IPS-18c (cell line): Measurements from ENCODE around the gene NIM1K.
"Not testable (repeated sequence)": the region's sequence is repeated elsewhere in the genome, so short reads cannot be mapped to it uniquely, and the experiment has no call there.

Source experiments
- H3K4me3 ChIP-seq: 2 replicates; pipeline ENCODE4 v1.7.0; 2013; ENCODE audit warnings: low read depth, mild to moderate bottlenecking, low read length, moderate library complexity; ENCODE audit not compliant: insufficient read depth
- H3K9me3 ChIP-seq: one replicate; pipeline ENCODE4 v1.6.1; 2013; ENCODE audit warnings: mild to moderate bottlenecking, low read length, moderate library complexity; ENCODE audit not compliant: control insufficient read depth, insufficient read depth

NIM1K gene

DNA sequence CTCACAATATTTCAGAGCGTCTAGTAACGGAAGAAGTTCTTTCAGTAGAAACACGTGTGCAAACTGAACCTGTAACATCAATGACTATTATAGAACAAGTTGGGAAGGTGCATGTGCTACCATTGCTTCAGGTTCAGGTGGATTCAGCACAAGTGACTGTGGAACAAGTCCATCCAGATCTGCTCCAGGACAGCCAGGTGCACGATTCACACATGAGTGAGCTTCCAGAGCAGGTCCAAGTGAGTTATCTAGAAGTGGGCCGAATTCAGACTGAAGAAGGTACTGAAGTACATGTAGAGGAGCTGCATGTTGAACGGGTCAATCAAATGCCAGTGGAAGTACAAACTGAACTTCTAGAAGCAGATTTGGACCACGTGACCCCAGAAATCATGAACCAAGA, 17.4 kb upstream of the NIM1K start:
- H3K4me3 ChIP-seq: no peak overlapping the region

DNA sequence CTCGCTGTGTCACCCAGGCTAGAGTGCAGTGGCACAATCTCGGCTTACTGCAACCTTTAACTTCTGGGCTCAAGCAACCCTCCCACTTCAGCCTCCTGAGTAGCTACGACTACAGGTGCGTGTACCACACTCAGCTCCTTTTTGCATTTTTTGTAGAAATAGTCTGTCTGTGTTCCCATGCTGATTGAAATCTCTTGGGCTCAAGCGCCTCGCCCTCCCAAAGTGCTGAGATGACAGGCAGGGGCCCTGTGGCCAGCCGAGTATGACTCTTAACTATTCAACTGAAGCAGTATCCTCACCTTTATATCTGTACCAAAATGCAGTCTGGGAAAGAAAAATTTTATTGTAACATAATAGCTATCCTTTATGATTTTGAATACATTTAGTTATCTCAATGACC, 12.2 kb upstream of the NIM1K start:
- no peaks in the 10 kb centered on the region for H3K9me3 ChIP-seq
- H3K4me3 ChIP-seq: no peak overlapping the region

More for the DNA sequence above, 17.4 kb upstream of the NIM1K start:
- H3K9me3 ChIP-seq: no peaks in the 10 kb centered on the region

DNA sequence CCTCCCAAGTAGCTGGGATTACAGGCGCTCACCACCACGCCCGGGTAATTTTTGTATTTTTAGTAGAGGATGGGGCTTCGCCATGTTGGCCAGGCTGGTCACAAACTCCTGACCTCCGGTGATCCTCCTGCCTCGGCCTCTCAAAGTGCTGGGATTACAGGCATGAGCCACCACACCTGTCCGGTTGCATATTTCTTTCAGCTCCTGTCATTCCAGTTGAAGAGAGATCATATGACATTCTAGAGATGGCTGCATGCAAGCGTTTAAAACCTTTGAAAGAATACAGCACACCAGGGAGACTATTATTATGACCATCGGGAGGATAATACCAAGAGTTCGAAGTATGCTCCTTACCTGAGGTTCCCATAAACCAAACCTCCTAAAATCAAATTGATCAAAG, 9.6 kb upstream of the NIM1K start:
- Histone ChIP-seq H3K9me3 (no peaks in the 10 kb centered on the region), H3K4me3 (no peak overlapping the region)

DNA sequence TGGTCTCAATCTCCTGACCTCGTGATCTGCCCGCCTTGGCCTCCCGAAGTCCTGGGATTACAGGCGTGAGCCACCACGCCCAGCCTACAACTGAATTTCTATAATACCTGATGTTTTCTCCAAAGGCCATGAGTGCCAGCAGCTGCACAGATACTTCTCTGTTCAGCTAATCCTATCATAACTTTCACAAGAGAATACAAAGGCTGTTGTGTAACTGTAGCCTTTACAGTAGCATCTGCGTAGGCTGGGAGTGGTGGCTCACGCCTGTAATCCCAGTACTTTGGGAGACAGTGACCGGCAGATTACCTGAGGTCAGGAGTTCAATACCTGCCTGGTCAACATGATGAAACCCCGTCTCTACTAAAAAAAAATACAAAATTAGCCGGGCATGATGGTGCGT, 8.9 kb upstream of the NIM1K start:
- H3K4me3 ChIP-seq, H3K9me3 ChIP-seq: not testable (repeated sequence)

DNA sequence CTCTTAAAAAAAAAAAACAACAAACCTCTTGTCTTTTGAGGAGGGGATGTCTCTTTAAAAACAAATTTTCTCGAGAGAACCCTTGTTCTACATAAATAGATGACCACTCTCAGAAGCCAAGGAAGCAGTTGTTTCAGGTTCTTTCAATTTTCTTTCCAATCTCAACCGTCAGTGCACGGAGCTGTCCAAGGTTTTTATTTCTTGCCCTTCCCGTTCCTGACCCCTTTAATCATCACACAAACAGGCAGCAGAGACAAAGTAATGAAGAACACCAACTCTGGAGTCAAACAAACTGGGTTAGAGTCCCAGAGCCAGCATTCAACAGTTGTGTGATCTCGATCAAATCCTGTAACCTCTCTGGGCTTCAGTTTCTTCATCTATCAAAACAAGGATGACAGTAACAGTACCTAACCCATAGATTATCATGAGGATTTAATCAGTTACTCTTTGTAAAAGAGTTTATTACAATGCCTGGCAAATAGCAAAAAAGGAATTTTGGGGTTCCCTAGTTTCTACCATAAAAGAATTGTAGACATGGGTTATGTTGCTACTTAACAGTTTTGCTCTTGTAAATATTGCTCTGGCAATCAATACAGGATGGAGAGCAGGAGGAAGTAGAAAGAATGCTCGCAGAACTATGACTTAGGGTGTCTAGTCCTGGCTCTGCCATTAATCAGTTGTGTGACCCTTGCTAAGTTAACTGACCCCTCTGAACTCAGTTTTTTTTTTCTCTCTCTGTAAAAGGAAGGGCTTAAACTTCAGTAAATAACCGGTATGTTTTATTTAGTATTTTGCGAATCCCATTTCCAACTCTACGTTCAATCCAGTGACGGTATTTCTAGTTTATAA, 1.0 kb upstream of the NIM1K start:
- H3K9me3 ChIP-seq: no peaks in the 10 kb centered on the region
- H3K4me3 ChIP-seq: no peak overlapping the region; the same call in 1 of the 2 replicates

DNA sequence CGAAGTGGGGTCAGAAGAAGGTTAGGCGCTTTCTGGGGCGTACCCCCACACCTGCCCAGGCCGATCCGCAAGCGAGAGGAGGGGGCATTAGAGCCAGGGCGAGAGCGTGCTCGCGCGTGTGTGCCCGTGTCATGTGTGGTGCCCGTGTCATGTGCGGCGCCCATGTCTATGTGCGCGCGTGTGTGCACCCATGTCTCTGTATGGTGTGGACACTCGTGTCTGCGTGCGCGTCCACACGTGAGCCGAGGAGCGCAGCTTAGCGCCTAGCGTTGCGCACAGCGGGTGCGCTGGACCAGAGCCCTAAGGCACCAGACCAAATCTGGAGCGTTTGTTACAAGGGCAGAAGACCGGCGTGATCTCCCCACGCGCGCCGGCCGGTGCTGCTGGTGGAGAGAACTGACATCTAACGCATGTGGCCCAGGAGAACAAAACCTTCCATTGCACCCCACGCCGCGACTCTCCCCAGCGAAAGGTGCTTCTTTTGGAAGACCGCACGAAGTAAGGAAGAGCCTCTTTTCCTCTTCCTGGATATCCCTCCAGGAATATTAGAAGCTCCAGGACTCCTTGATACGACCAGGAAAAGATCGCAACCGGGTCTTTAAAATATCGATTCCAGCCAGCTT, 644 bp downstream of the NIM1K start:
- H3K9me3 ChIP-seq: no peaks in the 10 kb centered on the region
- peak overlapping the region; percentile 66 for H3K4me3 ChIP-seq

DNA sequence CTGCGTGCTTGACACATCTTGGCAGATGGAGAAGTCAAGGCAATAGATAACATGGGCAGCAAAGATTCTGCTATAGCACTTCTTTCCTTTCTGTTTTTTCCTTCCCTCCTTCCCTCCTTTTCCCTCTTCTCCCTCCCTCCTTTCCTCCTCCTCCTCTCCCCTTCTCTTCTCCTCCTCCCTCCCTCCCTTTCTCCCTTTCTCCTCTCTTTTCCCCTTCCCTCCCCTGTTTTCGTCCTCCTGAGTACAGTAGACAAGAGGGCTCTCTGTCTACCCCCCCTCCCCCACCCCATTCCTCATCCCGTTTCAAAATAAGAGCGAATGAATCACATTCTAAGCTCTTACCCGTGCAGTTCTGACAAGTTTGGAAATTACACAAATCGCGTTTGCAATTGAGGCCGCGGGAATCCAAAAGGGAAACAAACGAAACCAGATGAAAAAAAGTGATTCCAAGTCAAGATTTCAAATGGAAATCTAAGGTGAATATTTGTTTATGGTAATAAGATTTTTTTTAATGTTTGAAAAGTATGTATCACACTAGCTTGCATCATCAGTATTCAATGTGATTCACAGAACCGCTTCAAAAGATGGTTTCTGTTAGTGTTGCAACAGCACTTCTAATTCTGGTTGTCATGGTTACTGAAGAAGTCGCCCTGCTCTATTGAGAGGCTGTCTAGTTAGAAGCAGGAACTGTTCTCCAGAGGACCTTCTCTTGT, 1.3 kb downstream of the NIM1K start:
- Histone ChIP-seq H3K9me3 (no peaks in the 10 kb centered on the region), H3K4me3 (peak overlapping the region; percentile 66)

DNA sequence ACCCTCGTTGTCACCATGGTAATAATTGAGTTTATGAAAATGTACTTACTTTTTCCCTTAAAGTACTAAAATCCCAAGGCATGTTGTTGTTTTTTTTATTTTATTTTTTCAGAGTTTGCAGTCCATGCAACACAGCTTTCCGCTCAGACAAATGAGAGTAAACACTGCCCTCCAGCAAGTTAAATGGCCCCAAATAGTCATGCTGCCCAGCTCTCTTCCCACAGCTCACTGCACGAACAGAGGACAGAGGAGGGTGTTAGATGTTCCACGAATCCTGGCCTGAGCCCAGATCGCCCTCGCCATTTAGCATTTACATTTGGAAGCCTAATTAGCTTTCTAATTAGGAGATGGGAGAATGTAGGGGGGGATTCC, 1.9 kb downstream of the NIM1K start:
- H3K4me3 ChIP-seq: peak overlapping the region; percentile 66; the same call in 1 of the 2 replicates
- H3K9me3 ChIP-seq: no peaks in the 10 kb centered on the region

DNA sequence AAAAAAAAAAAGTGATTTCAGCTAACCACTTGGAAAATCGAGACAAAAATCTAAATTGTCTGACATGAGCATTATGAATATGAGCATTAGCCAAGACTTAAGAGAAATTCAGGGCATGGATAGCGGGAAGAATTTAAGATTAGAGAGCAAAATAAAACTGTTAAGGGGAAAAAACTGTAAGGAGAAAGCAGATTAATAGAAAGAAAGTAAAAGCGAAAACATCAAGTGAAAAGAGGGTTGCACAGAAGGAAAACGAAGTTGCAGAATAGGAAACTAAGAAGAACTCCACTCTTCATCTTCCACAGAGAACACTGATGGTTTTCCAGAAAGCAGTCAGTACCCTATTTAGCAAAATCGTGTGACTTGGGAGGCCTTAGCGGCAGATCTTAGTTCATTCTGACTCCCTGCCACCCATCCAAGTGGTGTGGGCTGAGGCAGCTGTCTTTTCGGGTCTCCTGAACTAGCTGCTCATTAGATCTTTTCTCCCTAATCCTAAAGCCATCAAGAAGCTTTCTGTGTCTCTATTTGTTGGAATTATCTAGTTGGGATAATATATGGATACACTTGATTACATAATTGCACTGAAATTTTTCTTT, 3.7 kb downstream of the NIM1K start:
- Histone ChIP-seq H3K4me3 (no peak overlapping the region), H3K9me3 (no peaks in the 10 kb centered on the region)

DNA sequence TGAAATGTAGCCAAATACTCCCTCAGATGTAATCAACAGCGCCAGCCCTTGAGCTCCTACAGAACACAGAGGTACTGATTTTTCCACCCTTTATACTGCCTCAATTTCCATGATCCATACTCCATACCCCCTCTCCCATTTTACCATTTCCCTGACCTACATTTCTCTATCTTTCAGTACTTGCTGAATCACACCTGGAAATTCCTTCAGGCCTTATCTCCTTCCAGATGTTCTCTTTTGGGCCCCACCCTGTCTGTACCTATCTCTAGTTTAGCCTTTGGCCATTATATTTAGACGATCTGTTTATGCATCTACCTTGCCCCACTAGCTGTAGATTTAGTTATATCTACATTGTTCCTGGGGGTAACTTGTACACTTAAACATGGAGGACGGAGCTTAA, 5.5 kb downstream of the NIM1K start:
- H3K4me3 ChIP-seq: no peak overlapping the region
- no peaks in the 10 kb centered on the region for H3K9me3 ChIP-seq

DNA sequence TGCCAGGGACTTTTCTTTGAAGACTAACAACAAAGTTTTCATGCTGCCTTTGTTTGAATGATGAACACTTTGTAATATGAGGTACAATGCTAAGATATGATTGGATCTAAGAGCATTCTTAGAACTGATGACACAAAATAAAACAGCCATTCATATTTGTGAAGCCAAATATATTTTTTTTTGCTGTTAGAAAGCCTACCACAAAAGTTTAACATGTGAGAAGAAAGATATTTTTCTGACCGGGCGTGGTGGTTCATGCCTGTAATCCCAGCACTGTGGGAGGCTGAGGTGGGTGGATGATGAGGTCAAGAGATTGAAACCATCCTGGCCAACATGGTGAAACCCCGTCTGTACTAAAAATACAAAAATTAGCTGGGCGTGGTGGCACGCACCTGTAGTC, 9.4 kb downstream of the NIM1K start:
- not testable (repeated sequence) for H3K4me3 ChIP-seq

DNA sequence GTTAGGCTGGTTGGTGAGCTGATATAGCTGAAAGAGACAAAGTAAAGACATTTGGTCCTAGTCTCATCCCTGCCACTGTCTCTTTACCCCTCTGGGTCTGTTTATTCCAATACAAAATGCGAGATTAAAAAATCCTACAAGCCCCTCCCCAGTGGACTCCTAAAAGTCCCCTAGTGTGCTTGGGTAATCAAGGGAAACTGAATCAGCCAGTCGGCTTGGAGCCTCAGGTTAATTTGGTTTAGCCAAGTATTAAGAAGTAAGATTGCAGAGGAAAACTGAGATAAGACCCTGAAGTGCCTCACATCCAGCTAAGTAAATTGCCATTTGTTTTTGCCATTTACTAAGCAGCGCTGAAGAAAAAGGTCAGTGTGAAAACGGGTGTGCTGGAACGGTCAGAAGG, 10.4 kb downstream of the NIM1K start:
- Histone ChIP-seq H3K4me3 (no peak overlapping the region), H3K9me3 (no peaks in the 10 kb centered on the region)

More for the DNA sequence above, 9.4 kb downstream of the NIM1K start:
- H3K9me3 ChIP-seq: not testable (repeated sequence)

DNA sequence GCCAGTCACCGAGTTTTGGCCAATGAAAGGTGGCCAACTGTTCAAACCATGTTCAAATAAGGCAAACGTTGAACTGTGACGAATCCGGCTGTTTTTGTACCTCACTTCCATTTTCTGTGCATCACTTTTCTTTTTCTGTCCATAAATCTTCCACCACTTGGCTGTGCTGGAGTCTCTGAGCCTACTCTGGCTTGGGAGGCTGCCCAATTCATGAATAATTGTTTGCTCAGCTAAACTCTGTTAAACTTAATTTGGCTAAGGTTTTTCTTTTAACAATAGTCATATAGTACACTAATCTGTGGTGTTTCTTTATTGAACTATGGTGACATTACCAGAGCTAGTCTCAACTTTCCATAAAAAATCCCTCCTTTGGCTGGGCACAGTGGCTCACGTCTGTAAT, 11.3 kb downstream of the NIM1K start:
- Histone ChIP-seq H3K9me3 (no peaks in the 10 kb centered on the region), H3K4me3 (no peak overlapping the region)

DNA sequence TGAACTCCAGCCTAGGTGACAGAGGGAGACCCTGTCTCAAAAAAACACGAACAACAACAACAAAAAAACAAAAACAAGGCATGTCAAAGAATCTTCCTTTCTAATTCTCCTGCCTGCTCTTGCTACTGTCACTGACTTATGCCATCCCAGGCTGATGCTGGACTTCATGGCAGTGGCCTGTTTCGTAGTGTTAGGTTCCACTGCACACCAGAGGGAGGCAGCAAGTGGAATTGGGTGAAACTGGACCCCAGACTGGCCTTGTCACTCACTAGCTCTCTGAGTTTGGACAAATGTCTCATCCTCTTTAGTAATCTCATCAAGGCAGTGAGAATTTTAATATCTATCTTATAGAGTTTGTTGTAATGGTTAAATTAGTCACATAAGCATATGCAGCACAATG, 12.9 kb downstream of the NIM1K start:
- Histone ChIP-seq H3K4me3 (no peak overlapping the region), H3K9me3 (no peaks in the 10 kb centered on the region)

DNA sequence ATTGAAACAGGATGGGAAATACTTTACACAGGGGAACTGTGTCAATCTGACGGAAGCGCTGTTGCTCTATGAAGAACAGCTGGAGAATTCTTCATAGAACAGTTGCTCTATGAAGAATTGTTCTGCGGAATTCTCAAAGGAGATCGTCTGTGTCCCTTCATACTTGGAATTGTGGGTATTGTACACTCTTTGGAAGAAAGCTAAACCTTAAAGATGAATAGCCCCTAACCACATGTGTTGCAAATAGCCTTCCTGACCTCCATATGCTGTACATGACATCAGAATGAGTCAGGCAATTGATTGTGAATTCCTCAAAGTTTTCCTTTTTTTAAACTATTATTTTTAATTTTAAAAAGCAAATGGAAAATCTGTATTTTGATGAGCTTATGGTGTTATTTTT, 15.6 kb downstream of the NIM1K start:
- Histone ChIP-seq H3K4me3 (no peak overlapping the region), H3K9me3 (no peaks in the 10 kb centered on the region)

DNA sequence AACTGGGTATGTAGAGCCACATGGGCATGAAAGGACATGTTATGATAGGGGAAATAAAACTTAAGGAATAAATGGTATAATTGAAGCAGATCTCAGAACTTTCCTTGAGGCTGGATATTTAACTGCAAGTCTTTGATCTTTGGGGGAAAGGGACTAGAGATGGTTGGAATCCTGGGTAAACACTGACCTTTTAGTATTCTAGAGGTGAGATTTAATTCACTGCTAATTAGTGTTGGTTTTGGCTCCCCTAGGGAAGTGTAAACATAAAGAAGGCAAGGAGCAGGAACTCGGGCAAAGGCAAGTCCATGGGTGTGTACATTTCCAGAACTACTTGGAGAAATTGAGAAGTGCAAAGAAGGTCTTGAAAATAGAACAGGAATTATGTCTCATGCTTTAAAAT, 16.6 kb downstream of the NIM1K start:
- no peak overlapping the region for H3K4me3 ChIP-seq
- H3K9me3 ChIP-seq: no peaks in the 10 kb centered on the region

DNA sequence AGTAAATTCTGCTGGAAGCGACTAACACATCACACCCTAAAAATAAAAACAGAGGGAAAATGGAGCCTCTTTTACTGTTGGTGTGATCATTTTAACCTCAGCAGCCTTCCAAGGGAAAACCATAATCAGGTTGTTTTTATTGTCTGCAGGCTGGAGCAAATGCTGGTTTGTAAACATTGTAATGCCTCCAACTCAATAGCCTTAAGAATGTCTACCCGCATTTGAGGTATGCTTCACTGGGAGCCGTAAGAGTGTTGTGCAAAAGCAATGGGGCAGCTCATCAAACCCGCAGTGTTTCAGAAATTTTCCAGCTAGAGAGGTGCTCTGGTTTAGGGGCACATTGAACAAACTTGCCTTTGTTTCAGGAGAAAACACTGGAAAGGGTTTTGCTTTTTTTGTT, 17.0 kb downstream of the NIM1K start:
- H3K9me3 ChIP-seq: no peaks in the 10 kb centered on the region
- H3K4me3 ChIP-seq: no peak overlapping the region

DNA sequence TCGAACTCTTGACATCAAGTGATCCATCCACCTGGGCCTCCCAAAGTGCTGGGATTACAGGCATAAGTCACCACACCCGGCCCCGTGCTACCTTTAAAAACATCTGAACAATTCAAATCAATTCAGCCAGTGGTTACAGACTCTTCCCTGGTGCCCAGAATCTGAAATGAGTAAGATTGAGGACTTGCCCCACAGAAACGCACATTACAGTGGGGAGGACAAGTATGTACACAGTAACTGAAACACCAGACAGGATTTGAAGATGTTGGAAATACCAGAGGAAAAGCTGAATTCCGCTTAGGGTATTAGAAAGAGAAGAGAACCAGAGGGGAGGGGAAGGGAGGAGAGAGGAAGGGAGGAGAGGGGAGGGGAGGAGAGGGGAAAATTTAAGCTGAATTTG, 17.8 kb downstream of the NIM1K start:
- no peak overlapping the region for H3K4me3 ChIP-seq

More for the DNA sequence above, 17.8 kb downstream of the NIM1K start:
- no peaks in the 10 kb centered on the region for H3K9me3 ChIP-seq
